HepG2 (cell line): Measurements from ENCODE around the gene RPS6KC1. TPM values are rescaled to one million over a fixed set of nuclear protein-coding genes. Genes with fewer than 3 reads are reported as not detected.

Experiments used
- ATAC-seq: fragments of 200-7000 bp; cut with Tn5 transposase; 3 replicates; pipeline ENCODE4 v1.9.1; 2020; ENCODE audit warnings: mild to moderate bottlenecking, moderate library complexity
- BruUV-seq: library from RNA; stranded (reverse); fragments of 400-500 nt; replicated peaks from 2 replicates; lab custom pipeline; 2021; lab: Mats Ljungman, UMichigan
- CTCF ChIA-PET: fragments of 300-600 bp; formaldehyde crosslinking; extraction: SDS; loops from one replicate; lab custom pipeline; 2021; ENCODE audit warnings: low total read pairs, inconsistent platforms, low intra/inter-chr PET ratio; lab: Yijun Ruan, JAX
- POLR2A ChIA-PET: fragments of 350-600 bp; sonication (Branson Sonifier 250); formaldehyde crosslinking; loops from one replicate; lab custom pipeline; 2020; ENCODE audit warnings: antibody characterized with exemption, inconsistent platforms; lab: Yijun Ruan, JAX
- DNase-seq: peaks from one replicate; pipeline ENCODE4 v3.0.0-alpha.2; 2015; ENCODE audit warnings: low spot score
- FAIRE-seq: peaks from 3 replicates; lab custom pipeline; 2011; peaks lifted over from hg19 to GRCh38; lab: Jason Lieb, UNC
- H2AFZ ChIP-seq: one replicate; pipeline ENCODE4 v1.6.1; 2011; ENCODE audit warnings: low read length, inconsistent platforms
- H3K27ac ChIP-seq: fragments of 300-600 bp; 3 replicates; pipeline ENCODE4 v1.8.0; 2011; ENCODE audit warnings: mixed run types, mild to moderate bottlenecking, mixed read lengths, low read length, inconsistent platforms; ENCODE audit not compliant: insufficient read depth; ENCODE audit errors: extremely low read length
- H3K27me3 ChIP-seq, 2 experiments: fragments of 200-600 bp in 1 of 2; 2 replicates in 1 of 2; 3 replicates in 1 of 2; pipeline versions ENCODE4 v1.6.0 to v1.8.0; 2011; ENCODE audit warnings: low read length in 2 of 2, mild to moderate bottlenecking in 2 of 2, moderate library complexity in 2 of 2, inconsistent platforms in 1 of 2; ENCODE audit not compliant: insufficient read depth in 2 of 2, control insufficient read depth in 1 of 2
- H3K36me3 ChIP-seq, 2 experiments: fragments of 200-600 bp in 1 of 2; replicated peaks in 1 of 2; 2 replicates in 1 of 2; 3 replicates in 1 of 2; pipeline versions ENCODE4 v1.5.1 to v1.8.0; 2011; ENCODE audit warnings: low read length in 2 of 2, inconsistent platforms in 1 of 2; ENCODE audit not compliant: insufficient read depth in 2 of 2, control insufficient read depth in 1 of 2
- H3K4me1 ChIP-seq: 2 replicates; pipeline ENCODE4 v1.5.1; 2012; ENCODE audit warnings: low read length, inconsistent platforms; ENCODE audit not compliant: insufficient read depth
- H3K4me2 ChIP-seq: 2 replicates; pipeline ENCODE4 v1.6.0; 2011; ENCODE audit warnings: low read depth, low read length, inconsistent platforms
- H3K4me3 ChIP-seq, 3 experiments: fragments of 200-600 bp in 1 of 3; sonication (generic), shearing (Covaris generic) in 1 of 3; replicated peaks in 1 of 3; 2 replicates each; pipeline ENCODE4 v1.5.1; 2011 to 2016; ENCODE audit warnings: low read length in 3 of 3, inconsistent platforms in 2 of 3, low read depth in 2 of 3, mild to moderate bottlenecking in 2 of 3, control low read depth in 1 of 3, mixed read lengths in 1 of 3; ENCODE audit not compliant: insufficient read depth in 1 of 3
- H3K79me2 ChIP-seq: one replicate; pipeline ENCODE4 v1.6.1; 2011; ENCODE audit warnings: low read length, inconsistent platforms; ENCODE audit not compliant: insufficient read depth
- H3K9ac ChIP-seq: 2 replicates; pipeline ENCODE4 v1.6.0; 2011; ENCODE audit warnings: mild to moderate bottlenecking, low read depth, low read length, inconsistent platforms; ENCODE audit not compliant: insufficient read depth
- H3K9me3 ChIP-seq: 2 replicates; pipeline ENCODE4 v1.5.1; 2012; ENCODE audit warnings: mild to moderate bottlenecking, low read length
- H4K20me1 ChIP-seq: 2 replicates; pipeline ENCODE4 v1.6.0; 2011; ENCODE audit warnings: inconsistent platforms, mild to moderate bottlenecking, low read length, moderate library complexity; ENCODE audit not compliant: insufficient read depth
- CCAR2 ChIP-seq: fragments of 200-400 bp; formaldehyde crosslinking; optimal IDR thresholded peaks from 2 replicates; pipeline ENCODE3; 2018; ENCODE audit warnings: low read depth, mild to moderate bottlenecking, low read length, moderate library complexity
- CEBPG ChIP-seq: IDR thresholded peaks from 2 replicates; pipeline ENCODE4 v1.6.1; 2016
- CREB1 ChIP-seq, 2 experiments: fragments of 450-650 bp in 1 of 2; IDR thresholded peaks; 2 replicates each; pipeline ENCODE4 v1.6.1; 2016 to 2017; ENCODE audit warnings: control low read depth in 1 of 2, mild to moderate bottlenecking in 1 of 2, missing compliant biosample characterization in 1 of 2, missing genetic modification characterization in 1 of 2
- EZH2 ChIP-seq: conservative IDR thresholded peaks from 2 replicates; pipeline ENCODE4 v1.6.1; 2012; ENCODE audit warnings: mild to moderate bottlenecking, low read depth, low read length, moderate library complexity
- MIER2 ChIP-seq: IDR thresholded peaks from 2 replicates; pipeline ENCODE4 v1.6.1; 2016; ENCODE audit warnings: missing biosample characterization, missing genetic modification reagents
- RAD51 ChIP-seq: fragments of 450-650 bp; IDR thresholded peaks from 2 replicates; pipeline ENCODE4 v1.6.1; 2016; ENCODE audit warnings: borderline replicate concordance
- RNF2 ChIP-seq: fragments of 450-650 bp; conservative IDR thresholded peaks from 2 replicates; pipeline ENCODE4 v1.6.1; 2016; ENCODE audit warnings: low read depth
- SSRP1 ChIP-seq: IDR thresholded peaks from 2 replicates; pipeline ENCODE4 v1.6.1; 2016; ENCODE audit warnings: control low read depth
- TRIM24 ChIP-seq: sonication (generic); formaldehyde crosslinking; IDR thresholded peaks from 2 replicates; pipeline ENCODE4 v1.8.0; 2022; ENCODE audit warnings: mild to moderate bottlenecking, missing genetic modification reagents
- ZBTB21 ChIP-seq: sonication (generic); formaldehyde crosslinking; IDR thresholded peaks from 2 replicates; pipeline ENCODE4 v1.4.0; 2020; ENCODE audit warnings: missing genetic modification reagents
- ZBTB33 ChIP-seq: sonication (generic); formaldehyde crosslinking; IDR thresholded peaks from 2 replicates; pipeline ENCODE4 v1.4.0; 2020; ENCODE audit warnings: missing genetic modification reagents
- ZFP36L2 ChIP-seq: sonication (generic); formaldehyde crosslinking; IDR thresholded peaks from 2 replicates; pipeline ENCODE4 v1.4.0; 2020; ENCODE audit warnings: missing genetic modification reagents
- ZMYM4 ChIP-seq: sonication (generic); formaldehyde crosslinking; IDR thresholded peaks from 2 replicates; pipeline ENCODE4 v1.8.1; 2023; ENCODE audit warnings: mild to moderate bottlenecking, missing genetic modification reagents
- ZNF235 ChIP-seq: sonication (generic); formaldehyde crosslinking; IDR thresholded peaks from 2 replicates; pipeline ENCODE4 v1.8.1; 2023; ENCODE audit warnings: mild to moderate bottlenecking, missing genetic modification reagents, borderline replicate concordance
- ZNF3 ChIP-seq: IDR thresholded peaks from 2 replicates; pipeline ENCODE4 v1.7.0; 2017; ENCODE audit warnings: inconsistent platforms
- ZNF329 ChIP-seq: sonication (generic); formaldehyde crosslinking; IDR thresholded peaks from 2 replicates; pipeline ENCODE4 v1.9.0; 2021; ENCODE audit warnings: low read depth, mild to moderate bottlenecking, missing genetic modification reagents
- ZNF383 ChIP-seq: sonication (generic); formaldehyde crosslinking; IDR thresholded peaks from 2 replicates; pipeline ENCODE4 v1.4.0; 2020; ENCODE audit warnings: missing genetic modification reagents, mild to moderate bottlenecking, borderline replicate concordance
- ZNF563 ChIP-seq: sonication (generic); formaldehyde crosslinking; IDR thresholded peaks from 2 replicates; pipeline ENCODE4 v1.8.0; 2022; ENCODE audit warnings: mild to moderate bottlenecking, moderate library complexity, missing genetic modification reagents
- ZNF607 ChIP-seq: sonication (generic); formaldehyde crosslinking; IDR thresholded peaks from 2 replicates; pipeline ENCODE4 v1.5.1; 2020; ENCODE audit warnings: missing genetic modification reagents, mild to moderate bottlenecking, borderline replicate concordance
- ZNF704 ChIP-seq: sonication (generic); formaldehyde crosslinking; IDR thresholded peaks from 2 replicates; pipeline ENCODE4 v1.8.1; 2023; ENCODE audit warnings: mild to moderate bottlenecking, inconsistent platforms, moderate library complexity, missing genetic modification reagents, borderline replicate concordance
- ZNF761 ChIP-seq: sonication (generic); formaldehyde crosslinking; conservative IDR thresholded peaks from 2 replicates; pipeline ENCODE4 v1.4.0; 2020; ENCODE audit warnings: mild to moderate bottlenecking, missing genetic modification reagents
- ZNF850 ChIP-seq: sonication (generic); formaldehyde crosslinking; conservative IDR thresholded peaks from 2 replicates; pipeline ENCODE4 v1.9.0; 2021; ENCODE audit warnings: mild to moderate bottlenecking, missing genetic modification reagents
- WGBS: methylation state at CpG from one replicate; pipeline ENCODE4 v1.1.6; 2017; ENCODE audit warnings: low lambda C conversion rate; 5-methylcytosine and 5-hydroxymethylcytosine counted together
- in situ Hi-C: cut with HindIII; loops from 2 replicates; pipeline ENCODE4 v1.10.0; 2017; ENCODE audit warnings: low pct_unique_long_range_greater_than_20kb; ENCODE audit not compliant: extremely low pct_ligation_motif_present
- intact Hi-C: fragments of 100-400 bp; cut with micrococcal nuclease; formaldehyde crosslinking; loops from one replicate; pipeline ENCODE4 v1.10.0; 2022; ENCODE audit not compliant: unreplicated experiment
- polyA plus RNA-seq, 8 experiments: library from polyadenylated mRNA; depleted of rRNA in 3 of 8; stranded (reverse) in 7 of 8; unstranded in 1 of 8; fragments of >200 nt; fragmentation: Illumina TruSeq in 4 of 8; extraction: Trizol in 4 of 8; gene quantifications; 2 replicates each; pipeline versions ENCODE4 v1.2.1 to v1.2.3, GENCODE V29; 2011 to 2016; ENCODE audit warnings: low read depth in 4 of 8, missing spikeins in 1 of 8, mixed read lengths in 1 of 8; ENCODE audit not compliant: insufficient read depth in 1 of 8
- total RNA-seq, 5 experiments: library from RNA; depleted of rRNA; stranded (reverse); fragments of >200 nt; fragmentation: Illumina TruSeq; extraction: Trizol; gene quantifications; 2 replicates each; pipeline ENCODE4 v1.2.3, GENCODE V29; 2016; ENCODE audit warnings: low read depth in 1 of 5

RPS6KC1 gene
- total and polyA plus RNA-seq, 2 of the 13 experiments (the other 11 are each of a cell fraction or from before 2014, with no cell fraction given) = 11.0 to 25.2 TPM

DNA sequence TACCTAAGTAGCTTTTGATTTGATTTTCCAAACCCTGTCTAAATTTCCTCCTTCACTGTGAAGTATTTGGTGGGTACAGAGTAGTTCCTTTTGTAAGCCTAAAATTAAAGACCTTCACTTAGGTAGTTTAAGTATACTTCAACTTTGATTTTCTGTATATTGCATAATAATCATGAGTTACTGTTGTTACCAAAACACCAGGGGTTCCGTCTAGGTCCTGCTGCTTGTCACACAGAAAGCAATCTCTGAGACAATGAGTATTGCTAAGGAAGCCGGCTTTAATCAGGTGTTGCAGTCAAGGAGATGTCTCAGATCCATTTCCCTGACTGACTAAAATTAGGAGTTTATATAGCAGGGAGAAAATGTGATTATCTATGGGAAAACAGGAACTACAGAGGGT is 15.3 kb downstream of the RPS6KC1 start:
- H3K9ac ChIP-seq = no peak overlapping the region

DNA sequence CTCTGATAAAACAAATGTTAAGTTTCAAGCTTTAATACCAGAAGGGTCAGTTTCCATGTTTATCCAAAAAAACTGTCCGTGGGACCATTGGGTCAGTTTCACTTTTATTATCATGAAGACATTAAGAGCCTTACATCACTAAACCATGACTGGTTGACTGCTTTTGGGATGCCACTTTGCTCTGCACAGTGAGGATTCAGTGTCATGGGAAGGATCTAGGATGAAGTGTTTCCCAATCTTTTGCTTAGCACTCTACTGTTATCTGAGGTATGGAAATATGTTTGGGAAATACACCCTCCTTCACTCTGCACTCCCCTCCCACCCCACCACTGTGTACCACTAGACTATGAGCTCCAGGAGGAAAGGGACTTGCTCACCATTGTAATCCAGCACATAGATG is 16.3 kb downstream of the RPS6KC1 start:
- no peak overlapping the region for H3K27ac ChIP-seq
- ATAC-seq = no peak
- H3K9me3 ChIP-seq = no peaks in the 10 kb centered on the region
- intact Hi-C loops = no loop called here
- BruUV-seq = no TSS peak
- H3K4me1 ChIP-seq = peaks cover 9% of the 10 kb centered on the region; the same call in 1 of the 2 replicates
- no peak for DNase-seq
- WGBS = 100% methylated on average over 1 of the region's 1 CpG
- peaks cover 47% of the 10 kb centered on the region for H3K79me2 ChIP-seq
- in situ Hi-C loops = no loop called here
- H3K36me3 ChIP-seq = peaks cover 0 to under 1% of the 10 kb centered on the region in 2 experiments; a peak in 1 of 5 replicates
- CTCF ChIA-PET = no interaction called here
- no peak for FAIRE-seq
- no peak overlapping the region for H3K9ac ChIP-seq
- no peaks in the 10 kb centered on the region for H4K20me1 ChIP-seq
- no peak overlapping the region for H3K4me2 ChIP-seq
- H2AFZ ChIP-seq = no peak overlapping the region
- H3K4me3 ChIP-seq = no peak overlapping the region
- POLR2A ChIA-PET = interaction anchor here (0.7 to 1.0 kb wide), 2 partner anchors 9 to 77 kb away, joined by 3 to 4 read pairs; no protein-coding TSS in a partner anchor
- H3K27me3 ChIP-seq = no peaks in the 10 kb centered on the region
- TF ChIP-seq RNF2 (no peak), CCAR2 (no peak), ZNF607 (no peak), CREB1 (IDR thresholded peaks at IDR 0.05) (no peak), CREB1 (CRISPR knock-in tag; IDR thresholded peaks at IDR 0.05) (no peak), SSRP1 (CRISPR knock-in tag) (no peak), EZH2 (no peak), MIER2 (CRISPR knock-in tag) (no peak), ZNF761 (CRISPR knock-in tag) (no peak), ZNF383 (CRISPR knock-in tag) (no peak), TRIM24 (no peak), ZFP36L2 (no peak), ZBTB33 (CRISPR knock-in tag) (no peak)

More for the DNA sequence above, 15.3 kb downstream of the RPS6KC1 start:
- H3K36me3 ChIP-seq = peaks cover 0 to 4% of the 10 kb centered on the region in 2 experiments; a peak in 1 of 5 replicates
- no TSS peak for BruUV-seq
- ATAC-seq = no peak
- no peak for FAIRE-seq
- peaks cover 9% of the 10 kb centered on the region; the same call in 1 of the 2 replicates for H3K4me1 ChIP-seq
- H3K27ac ChIP-seq = no peak overlapping the region
- no peak overlapping the region for H3K4me2 ChIP-seq
- DNase-seq = no peak
- WGBS = 91% methylated on average over 2 of the region's 2 CpGs
- POLR2A ChIA-PET = no interaction called here
- H3K27me3 ChIP-seq = no peaks in the 10 kb centered on the region
- intact Hi-C loops = no loop called here
- CTCF ChIA-PET = no interaction called here
- H3K79me2 ChIP-seq = peaks cover 51% of the 10 kb centered on the region
- TF ChIP-seq ZMYM4 (no peak), ZNF563 (CRISPR knock-in tag) (no peak), ZNF850 (CRISPR knock-in tag) (no peak), ZNF704 (CRISPR knock-in tag) (no peak), ZNF329 (CRISPR knock-in tag) (no peak), ZBTB21 (CRISPR knock-in tag) (no peak), RAD51 (no peak), ZNF235 (CRISPR knock-in tag) (no peak), ZNF3 (CRISPR knock-in tag) (no peak), CEBPG (no peak)
- H3K4me3 ChIP-seq = no peak overlapping the region
- no peak overlapping the region for H2AFZ ChIP-seq
- H3K9me3 ChIP-seq = no peaks in the 10 kb centered on the region
- in situ Hi-C loops = no loop called here
- no peaks in the 10 kb centered on the region for H4K20me1 ChIP-seq
